ENCODE data around the gene GP1BB.
"Not testable (repeated sequence)": the region's sequence is repeated elsewhere in the genome, so short reads cannot be mapped to it uniquely, and the experiment has no call there.

GP1BB gene

DNA sequence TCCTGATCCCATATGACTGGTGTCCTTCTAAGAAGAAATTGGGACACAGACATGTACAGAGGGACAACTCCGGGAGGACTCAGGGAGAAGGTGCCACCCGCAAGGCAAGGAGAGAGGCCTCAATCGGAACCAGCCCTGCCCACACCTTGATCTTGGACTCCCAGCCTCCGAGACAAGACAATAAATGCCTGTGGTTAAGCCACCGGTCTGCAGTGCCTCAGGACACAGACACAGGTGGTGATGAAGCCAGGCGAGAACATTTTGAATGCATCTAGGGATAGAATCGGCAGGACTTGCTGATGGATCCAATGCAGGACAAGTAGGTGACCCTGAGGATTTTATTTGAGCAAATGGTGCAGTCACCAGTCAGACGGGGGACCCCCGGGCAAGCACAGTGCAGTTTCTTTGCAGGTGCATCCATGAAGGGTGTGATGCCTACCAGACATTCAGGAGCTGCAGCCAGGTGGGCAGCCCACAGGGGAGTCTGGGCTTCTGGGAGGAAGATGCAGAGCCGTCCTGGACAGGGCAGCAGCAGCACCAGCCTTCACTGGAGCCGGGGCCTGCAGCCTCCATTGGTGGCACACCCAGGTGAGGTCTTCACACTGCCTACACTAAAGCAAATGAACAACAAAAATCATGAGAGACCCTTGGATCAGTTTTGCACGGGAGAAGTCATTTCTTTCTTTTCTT, 29.2 kb upstream of the GP1BB start:
- no peak for DNase-seq (ENCODE audit: low read depth, low spot score)

DNA sequence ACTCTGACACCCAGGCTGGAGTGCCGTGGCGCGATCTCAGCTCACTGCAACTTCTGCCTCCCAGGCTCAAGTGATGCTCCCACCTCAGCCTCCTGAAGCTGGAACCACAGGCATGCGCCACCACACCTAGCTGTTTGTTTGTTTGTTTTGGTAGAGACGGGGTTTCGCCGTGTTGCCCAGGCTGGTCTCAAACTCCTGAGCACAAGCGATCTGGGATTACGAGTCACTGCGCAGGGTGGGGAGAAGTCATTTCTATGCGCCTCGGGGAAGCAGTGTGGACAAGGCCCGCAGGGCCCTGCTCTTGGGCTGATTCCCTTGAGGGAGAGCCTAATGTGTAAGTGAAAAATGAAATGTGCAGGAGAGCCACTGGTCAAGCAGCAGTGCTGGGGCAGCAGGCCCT, 28.6 kb upstream of the GP1BB start:
- DNase-seq (ENCODE audit: low read depth, low spot score): no peak

DNA sequence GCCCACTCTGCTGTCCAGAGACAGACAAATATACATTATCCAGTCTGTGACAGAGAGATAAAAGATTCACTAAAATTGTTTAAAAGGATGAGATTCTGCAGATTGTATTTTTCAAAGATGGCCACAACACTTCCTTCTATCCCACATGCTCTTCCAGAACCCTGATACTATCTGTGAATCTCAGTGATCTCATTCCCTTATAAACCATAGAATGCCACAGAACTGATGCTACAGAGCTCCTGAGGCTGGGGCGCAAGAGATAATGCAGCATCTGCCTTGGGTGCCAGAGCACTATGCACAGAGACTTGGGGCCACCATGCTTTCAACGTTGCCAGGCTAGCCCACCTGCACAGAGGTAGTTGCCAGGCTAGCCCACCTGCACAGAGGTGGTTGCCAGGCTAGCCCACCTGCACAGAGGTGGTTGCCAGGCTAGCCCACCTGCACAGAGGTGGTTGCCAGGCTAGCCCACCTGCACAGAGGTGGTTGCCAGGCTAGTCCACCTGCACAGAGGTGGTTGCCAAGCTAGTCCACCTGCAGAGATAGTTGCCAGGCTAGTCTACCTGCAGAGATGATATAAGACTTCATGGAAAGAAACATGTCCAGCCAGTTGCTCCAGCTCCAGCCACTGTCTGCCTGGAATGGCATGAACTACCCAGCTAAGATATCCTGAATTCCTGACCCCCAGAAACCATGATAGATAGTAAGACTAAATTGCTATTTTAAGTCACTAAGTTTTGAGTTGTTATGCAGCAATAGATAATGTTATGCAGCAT, 26.6 kb upstream of the GP1BB start:
- no peak for DNase-seq (ENCODE audit: low read depth, low spot score)

DNA sequence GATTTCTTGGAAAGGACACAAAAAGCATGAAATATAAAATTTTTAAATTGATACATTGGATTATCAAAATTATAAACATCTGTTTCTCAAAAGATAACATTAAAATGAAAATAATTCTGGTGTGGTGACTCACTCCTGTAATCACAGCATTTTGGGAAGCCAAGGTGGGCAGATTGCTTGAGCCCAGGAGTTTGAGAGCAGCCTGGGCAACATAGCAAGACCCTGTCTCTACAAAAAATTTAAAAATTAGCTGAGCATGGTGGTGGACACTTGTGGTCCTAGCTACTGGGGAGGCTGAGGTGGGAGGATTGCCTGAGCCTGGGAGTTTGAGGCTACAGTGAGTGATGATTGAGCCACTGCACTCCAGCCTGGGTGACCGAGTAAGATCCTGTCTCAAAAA, 25.5 kb upstream of the GP1BB start:
- not testable (repeated sequence) for DNase-seq (ENCODE audit: low read depth, low spot score)

DNA sequence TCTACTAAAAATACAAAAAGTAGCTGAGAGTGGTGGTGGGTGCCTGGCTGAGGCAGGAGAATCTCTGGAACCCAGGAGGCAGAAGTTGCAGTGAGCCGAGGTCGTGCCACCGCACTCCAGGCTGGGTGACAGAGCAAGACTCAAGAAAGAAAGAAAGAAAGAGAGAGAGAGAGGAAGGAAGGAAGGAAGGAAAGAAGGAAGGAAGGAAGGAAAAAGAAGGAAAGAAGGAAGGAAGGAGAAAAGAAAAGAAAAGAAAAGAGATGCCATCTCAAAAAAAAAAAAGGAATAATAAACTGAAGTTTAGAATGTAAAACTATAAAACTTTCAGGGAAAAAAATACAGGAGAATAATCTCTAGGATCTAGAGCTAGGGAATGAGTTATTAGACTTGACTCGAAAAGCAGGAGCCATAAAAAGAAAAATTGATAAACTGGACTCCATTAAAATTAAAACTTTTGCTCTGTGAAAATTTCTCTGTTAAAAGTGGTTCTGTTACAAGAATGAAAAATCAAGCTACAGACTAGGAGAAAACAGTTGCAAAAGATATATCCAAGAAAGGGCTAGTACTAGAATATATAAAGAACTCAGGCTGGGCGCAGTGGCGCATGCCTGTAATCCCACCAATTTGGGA, 22.4 kb upstream of the GP1BB start:
- DNase-seq (ENCODE audit: low read depth, low spot score): no peak

DNA sequence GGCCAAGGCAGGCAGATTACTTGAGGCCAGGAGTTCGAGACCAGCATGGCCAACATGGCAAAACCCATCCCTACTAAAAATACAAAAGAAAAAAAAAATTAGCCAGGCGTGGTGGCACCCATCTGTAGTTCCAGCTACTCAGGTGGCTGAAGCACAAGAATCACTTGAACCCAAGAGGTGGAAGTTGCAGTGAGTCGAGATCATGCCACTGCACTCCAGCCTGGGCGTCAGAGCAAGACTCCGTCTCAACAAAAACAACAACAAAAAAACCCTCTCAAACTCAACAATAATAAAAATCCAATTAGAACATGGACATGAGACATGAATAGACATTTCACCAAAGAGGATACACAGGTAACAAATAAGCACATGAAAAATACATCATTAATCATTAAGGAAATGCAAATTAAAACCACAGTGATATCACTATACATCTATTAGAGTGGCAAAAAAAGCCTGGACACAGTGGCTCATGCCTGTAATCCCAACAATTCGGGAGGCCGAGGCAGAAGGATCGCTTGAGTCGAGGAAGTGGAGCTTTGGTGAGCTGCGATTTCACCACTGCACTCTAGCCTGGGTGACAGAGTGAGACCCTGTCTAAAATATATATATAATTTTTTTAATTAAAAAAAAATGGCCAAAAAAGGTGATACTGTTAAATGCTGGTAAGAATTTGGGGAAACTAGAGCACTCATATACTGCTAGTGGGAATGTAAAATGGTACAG, 21.8 kb upstream of the GP1BB start:
- no peak for DNase-seq (ENCODE audit: low read depth, low spot score)

DNA sequence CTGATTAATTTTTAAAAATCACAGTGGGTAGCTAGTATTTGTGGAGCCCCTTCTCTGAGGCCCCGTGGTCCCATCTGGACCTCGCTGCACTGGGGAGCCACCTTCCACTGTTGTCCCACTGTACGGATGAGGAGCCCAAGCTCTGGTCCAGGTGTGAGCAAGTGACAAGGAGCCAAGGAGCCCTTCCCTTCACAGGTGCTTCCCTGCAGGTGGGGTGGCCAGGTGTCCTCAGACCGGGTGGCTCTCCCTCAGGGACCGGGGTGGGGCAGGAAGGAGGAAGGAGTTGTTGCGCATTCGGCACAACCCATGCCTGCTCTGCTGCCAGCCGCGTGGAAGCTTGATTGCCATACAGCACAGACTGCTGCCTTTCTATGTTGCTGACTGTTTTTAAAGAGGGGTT, 19.5 kb upstream of the GP1BB start:
- DNase-seq (ENCODE audit: low read depth, low spot score): no peak

DNA sequence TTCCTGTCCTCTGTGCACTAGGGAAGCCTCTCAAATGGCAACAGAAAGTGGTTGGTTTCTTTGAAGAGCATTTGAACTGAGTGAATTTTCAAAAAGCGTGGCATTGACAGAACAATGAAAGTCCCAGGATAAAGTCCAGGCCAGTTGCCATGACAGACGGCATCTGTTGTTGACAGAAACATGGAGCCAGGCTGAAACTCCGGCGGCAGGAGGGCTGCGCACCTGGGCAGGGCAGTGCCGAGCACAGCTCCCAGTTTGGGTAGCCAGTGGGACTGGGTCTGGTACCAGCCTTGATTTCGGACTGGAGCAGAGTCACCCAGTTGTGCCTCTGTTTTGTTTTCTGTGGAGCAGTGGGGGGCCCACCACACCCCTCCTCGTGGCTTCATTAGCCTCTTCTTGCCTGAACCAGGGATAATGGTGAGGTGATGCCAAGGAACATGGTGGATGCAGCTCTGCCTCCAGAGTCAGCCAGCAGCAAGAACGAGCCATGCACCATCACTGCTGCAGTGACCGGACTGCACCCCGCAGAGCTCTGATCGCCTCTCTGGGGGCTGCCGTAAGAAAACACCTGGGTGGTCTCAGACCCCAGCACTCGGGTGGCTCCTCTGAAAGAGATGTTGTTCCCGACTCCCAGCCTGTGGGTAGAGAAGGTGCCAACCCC, 18.9 kb upstream of the GP1BB start:
- DNase-seq (ENCODE audit: low read depth, low spot score): no peak

DNA sequence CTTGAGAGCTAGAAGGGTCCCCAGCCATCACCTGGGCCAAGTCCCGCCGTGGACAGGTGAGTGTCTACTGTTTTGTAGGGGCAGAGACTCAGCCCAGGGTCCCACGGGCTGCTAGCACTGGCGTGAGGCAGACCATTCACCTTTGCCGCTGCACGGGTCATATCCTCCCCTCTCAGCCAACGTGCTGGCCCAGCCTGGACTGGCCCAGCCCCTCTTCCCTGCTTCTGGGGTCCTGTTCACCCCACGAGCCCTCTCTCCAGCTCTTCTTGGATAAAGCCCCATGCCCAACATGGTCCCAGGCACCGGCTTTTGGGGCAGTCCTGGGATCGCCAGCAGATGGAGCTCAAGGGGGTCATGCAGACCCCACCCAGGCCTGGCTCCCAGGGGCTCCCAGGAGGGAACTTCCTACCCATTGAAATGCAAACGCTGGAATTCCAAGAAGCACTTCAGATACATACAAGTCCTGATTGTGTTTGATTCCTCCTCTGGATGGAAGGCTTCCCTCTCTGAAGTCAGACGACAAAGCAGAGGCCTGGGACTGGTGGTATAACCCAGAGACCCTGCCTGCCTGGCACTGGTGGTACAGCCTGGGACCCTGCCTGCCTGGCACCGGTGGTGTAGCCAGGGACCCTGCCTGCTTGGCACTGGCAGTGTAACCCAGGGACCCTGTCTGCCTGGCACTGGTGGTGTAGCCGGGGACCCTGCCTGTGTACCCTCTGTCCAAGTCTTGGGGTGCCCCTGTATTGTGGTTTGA, 18.0 kb upstream of the GP1BB start:
- no peak for DNase-seq (ENCODE audit: low read depth, low spot score)

DNA sequence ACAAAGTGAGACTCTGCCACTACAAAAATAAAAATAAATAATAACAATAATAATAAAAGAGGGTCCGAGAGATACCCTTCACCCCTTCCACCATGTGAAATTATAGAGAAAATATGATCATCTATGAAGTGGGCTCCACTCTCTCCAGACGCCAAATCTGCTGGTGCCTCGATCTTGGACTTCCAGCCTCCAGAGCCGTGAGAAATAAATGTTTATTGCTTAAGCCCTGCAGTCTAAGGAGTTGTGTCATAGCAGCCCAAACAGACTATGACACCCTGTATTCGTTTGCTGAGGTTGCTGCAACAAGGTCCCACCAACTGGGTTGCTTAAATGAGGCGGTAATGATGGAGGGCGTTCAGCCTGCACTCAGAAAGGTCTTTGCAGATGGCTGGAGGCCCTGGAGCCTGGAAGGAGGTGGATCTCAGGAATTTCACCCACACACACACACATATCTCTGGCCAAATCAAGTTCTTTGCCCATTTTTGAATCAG, 16.6 kb upstream of the GP1BB start:
- no peak for DNase-seq (ENCODE audit: low read depth, low spot score)

DNA sequence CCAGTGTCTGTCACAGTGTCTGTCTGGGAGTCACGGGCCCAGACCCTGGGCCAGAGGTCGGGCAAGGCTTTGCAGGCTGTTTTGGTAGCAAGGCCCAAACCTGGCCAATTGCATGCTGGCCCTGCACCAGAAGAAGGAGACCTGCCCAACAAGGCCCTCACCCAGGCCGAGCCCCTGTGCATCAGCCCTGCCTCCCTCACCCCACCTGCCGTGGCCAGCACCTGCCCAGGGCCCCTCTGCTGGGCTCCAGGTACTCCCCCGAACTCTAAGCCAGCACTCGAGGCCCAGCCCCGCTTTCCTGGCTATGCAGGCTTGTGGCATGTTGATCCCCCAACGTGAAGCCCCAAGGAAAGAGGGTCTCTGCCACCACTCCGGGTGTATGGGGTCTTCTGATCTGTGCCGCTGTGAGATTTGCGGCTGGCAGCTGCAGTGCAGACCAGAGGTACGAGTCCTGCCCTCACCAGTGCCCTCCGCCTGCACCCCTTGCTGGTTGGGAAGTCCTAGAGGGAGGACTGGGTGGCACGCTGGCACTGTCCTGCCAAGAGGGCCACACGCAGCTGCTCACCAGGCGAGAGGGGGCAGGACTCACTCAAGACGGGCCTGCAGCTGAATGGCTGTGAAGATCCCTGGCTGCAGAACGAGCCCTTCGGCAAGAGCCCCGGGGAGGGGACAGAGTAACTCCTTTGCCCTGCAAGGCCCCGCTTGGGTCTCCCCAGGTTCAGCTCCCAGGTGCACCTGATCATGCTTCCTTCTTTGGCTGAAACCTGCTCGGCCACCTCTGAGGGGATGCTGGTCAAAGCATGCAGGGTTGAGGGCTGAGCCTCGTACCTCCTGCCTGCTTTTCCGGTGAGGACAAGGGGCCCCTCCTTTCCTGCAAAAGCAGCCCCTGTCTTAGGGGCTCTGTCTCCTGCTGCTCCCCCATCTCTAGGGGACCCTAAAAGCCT, 15.7 kb upstream of the GP1BB start:
- DNase-seq (ENCODE audit: low read depth, low spot score): no peak

DNA sequence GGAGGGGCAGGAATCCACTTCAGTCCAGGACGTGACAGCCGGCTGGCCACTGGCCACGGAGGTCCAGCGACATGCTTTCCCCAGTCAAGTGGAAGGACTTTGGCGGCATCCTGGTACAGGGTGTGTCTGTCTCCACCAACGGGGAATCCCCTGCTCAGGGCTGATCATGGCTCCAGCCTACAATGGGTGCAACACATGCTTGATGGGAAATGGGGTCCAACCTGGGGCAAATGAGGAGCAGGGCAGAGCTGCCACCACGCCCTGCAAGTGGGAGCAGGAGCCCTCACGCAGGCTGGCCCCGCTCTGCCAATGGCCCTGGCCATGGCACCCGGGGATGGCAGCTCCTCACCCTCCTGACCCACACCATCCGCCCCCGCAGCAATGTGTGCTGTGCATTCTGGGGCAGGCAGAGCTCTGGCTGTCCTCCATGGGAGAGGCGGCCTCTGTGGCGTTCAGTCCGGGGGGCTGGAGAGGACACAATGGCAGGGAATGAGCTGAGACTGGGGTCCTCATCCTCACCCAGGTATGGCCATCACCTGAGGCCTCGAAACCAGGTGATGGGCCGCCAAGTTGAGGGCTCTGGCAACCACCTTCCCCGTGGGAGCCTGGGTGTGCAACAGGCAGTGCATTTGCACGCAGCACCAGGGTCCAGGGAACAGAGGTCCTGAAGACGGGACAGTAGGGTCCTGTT, 14.9 kb upstream of the GP1BB start:
- DNase-seq (ENCODE audit: low read depth, low spot score): no peak

DNA sequence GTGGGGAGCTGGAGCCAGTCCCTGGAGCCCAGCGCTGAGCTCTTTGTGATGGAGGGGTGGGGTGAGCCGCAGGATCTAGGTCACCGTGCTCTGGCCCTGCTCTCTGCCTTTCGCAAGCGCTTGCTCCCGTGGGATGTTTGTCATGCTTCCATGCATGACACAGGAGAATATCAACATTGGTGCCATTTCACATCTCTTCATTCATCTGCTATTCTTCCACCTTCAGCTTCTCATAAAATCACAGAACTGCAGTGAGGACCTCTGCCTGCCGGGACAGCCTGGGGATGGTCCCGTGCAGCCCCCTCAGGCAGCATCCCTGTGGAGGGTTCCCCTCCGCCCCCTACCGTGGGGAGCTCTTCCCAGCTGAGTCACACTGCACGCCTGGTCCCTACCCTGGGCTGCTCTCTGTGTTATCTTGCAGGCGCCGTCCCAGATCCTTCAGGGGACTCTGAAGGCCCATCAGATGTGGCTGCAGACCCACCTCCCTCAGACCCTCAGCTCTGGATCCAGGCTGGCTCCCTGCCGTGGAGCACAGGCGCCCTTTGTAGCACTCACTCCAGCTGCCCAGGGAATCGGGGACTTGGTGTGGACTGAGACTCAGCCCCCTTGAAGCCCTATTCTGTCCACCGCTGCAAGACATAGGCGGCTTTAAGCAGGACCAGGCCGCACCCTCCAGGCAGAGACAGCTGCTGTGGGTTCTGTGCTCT, 14.1 kb upstream of the GP1BB start:
- DNase-seq (ENCODE audit: low read depth, low spot score): no peak

DNA sequence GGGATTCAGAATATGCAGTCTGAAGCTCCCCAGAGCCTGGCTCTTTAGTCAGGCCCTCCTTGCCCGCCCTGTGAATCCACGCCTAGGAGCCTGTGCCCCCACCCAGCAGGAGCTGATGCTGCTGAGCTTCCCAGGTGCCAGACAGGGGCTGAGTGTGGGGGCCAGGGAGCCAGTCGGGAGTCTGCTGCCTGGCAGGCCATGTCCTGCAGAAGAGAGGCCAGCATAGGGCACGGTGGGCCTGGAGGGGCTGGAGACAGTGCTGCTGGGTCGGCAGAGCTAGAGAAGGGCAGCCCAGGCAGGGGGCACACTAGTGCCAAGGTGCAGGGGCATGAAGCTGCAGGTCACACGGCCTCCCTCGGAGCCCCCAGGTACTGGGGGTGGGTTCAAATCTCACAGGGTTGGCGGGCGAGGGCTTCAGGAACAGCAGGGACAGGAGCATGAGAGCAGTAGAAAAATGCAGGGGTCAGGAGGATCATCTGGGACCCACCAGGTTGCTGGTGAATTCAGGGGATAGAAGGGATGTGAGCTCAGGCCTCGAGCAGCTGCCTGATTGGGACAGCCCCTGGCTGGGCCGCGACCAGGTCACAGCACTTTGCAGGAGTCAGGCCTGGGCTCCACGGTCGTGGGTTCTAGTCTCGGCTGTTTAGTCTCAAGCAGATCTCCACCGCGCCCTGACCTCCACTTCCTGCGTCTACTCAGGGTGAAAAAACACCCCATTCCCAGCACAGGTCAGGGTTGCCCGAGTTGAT, 13.1 kb upstream of the GP1BB start:
- no peak for DNase-seq (ENCODE audit: low read depth, low spot score)

DNA sequence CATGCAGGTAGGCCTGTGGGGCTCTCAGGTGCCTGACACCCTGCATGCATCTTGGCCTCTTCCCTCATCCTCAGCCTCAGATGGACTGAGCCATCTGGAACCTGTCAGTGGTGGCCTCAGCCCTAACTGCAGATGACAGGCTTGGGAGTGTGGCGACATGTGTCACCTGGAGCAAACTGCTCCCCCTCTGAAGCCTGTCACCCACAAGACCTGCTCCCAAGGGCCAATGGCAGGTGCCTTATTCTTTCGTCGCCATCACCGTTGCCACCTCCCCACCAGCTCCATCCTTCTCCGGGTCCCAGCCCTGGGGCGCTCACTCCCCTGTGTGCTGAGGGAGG, 12.6 kb upstream of the GP1BB start:
- no peak for DNase-seq (ENCODE audit: low read depth, low spot score)

DNA sequence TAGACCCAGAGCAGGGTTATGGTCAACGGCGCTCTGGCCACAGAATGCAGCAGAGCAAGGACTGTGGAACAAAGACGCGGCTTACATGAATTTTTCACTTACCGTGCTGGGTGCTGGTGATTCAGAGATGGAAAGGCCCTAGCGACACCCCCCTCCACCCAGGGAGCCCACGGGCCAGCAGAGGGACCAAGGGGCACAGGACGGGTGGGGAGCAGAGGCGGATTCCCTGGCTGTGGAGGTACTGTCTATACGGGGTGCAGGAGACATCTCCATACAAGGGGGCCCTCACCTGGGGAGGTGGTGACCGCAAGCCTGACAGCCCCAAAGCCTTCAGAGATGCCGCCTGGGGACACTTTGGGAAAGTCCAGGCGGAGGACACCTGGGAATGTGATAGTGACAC, 10.1 kb upstream of the GP1BB start:
- DNase-seq (ENCODE audit: low read depth, low spot score): no peak

DNA sequence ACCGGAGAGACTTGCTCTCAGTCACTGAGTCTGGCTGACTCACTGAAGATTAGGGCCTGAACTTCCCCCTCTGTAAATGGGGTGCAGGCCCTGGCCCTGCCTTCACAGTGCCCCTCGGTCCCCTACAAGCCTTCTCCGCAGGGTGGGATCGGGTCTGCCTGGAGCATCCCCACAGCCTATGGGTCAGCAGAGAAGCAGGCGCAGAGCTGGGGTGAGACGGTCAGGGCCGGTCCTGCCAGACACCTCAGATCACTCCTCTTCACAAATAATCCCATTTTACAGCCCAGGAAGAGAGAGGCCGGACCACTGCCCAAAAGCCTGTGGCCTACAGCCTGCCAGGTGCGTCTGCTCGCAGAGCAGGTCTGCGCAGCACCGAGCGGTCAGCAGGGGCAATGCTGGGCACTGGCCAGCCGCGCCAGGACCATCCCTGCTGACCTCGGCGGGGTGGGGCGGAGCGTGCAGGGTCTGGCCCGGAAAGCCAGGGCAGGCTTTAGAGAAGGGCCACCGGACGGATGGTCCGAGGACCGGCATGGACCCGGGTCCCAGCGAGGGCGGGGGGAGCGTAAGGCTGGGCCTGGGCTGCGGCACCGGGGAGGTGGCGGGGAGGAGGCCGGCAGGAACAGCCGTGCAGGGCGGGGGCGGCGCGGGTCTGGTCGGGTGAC, 9.6 kb upstream of the GP1BB start:
- DNase-seq (ENCODE audit: low read depth, low spot score): no peak
